ENCODE measurements around the gene RNU1-4. TPM values are rescaled to one million over a fixed set of nuclear protein-coding genes. Genes with fewer than 3 reads are reported as not detected.
"Not testable (repeated sequence)": the region's sequence is repeated elsewhere in the genome, so short reads cannot be mapped to it uniquely, and the experiment has no call there.

The RNU1-4 gene
- total and polyA plus RNA-seq, 2 experiments from 2014 or later = not detected

GRCh38 chr1:16725439-16726245 lies 14.7 kb upstream of the RNU1-4 start:
- not testable (repeated sequence) for H3K36me3 ChIP-seq (ENCODE audit: insufficient read depth); H3K36me3 Mint-ChIP-seq (ENCODE audit: low read depth); H3K79me2 ChIP-seq (replicated peaks; ENCODE audit: insufficient read depth); H3K27ac Mint-ChIP-seq; H3K4me3 Mint-ChIP-seq; H3K9me2 ChIP-seq (ENCODE audit: insufficient read depth); H3K27me3 Mint-ChIP-seq (ENCODE audit: insufficient read depth, low read depth, poor library complexity); ATAC-seq; H4K20me1 ChIP-seq (replicated peaks; ENCODE audit: insufficient read depth); H3K27me3 ChIP-seq (ENCODE audit: insufficient read depth); H3K9me3 Mint-ChIP-seq
- peaks cover 22% of the 10 kb centered on the region for H3K4me1 ChIP-seq (ENCODE audit: insufficient read depth)
- TF ChIP-seq EZH2 (IDR thresholded peaks at IDR 0.05; ENCODE audit: low read depth, unreplicated experiment) (peak; percentile 37), NANOG (IDR thresholded peaks at IDR 0.05; ENCODE audit: borderline replicate concordance) (0 out of 2 replicates have a peak, but pooled peaks have one; percentile 11)
- DNase-seq (ENCODE audit: low spot score) = peak; percentile 47
- H3F3A ChIP-seq (replicated peaks; ENCODE audit: low read depth) = peaks cover 22% of the 10 kb centered on the region
- H3K27ac ChIP-seq (ENCODE audit: low read depth) = 0 out of 2 replicates have a peak overlapping the region, but pooled peaks have one; percentile 6
- peaks cover 11% of the 10 kb centered on the region; the same call in 2 of the 3 replicates for H3K4me1 Mint-ChIP-seq
- H3K4me2 ChIP-seq = peak overlapping the region; percentile 36
- H2AFZ ChIP-seq = peak overlapping the region; percentile 85
- peak overlapping the region; percentile 16; the same call in 1 of the 2 replicates for H3K4me3 ChIP-seq

- H4K20me1 ChIP-seq (replicated peaks; ENCODE audit: insufficient read depth) = no peaks in the 10 kb centered on the region
- Mint-ChIP-seq H3K4me1 (peaks cover 3% of the 10 kb centered on the region; the same call in 2 of the 3 replicates), H3K27ac (no peak overlapping the region), H3K36me3 (ENCODE audit: low read depth) (no peaks in the 10 kb centered on the region), H3K27me3 (ENCODE audit: insufficient read depth, low read depth, poor library complexity) (peaks cover 2% of the 10 kb centered on the region), H3K9me3 (no peaks in the 10 kb centered on the region), H3K4me3 (no peak overlapping the region)
- H3K4me2 ChIP-seq = no peak overlapping the region
- DNase-seq (ENCODE audit: low spot score) = peak; percentile 91
- peaks cover 19% of the 10 kb centered on the region for H3F3A ChIP-seq (replicated peaks; ENCODE audit: low read depth)
- no peaks in the 10 kb centered on the region for H3K79me2 ChIP-seq (replicated peaks; ENCODE audit: insufficient read depth)
- peak overlapping the region; percentile 44; the same call in 1 of the 2 replicates for H2AFZ ChIP-seq
- no peaks in the 10 kb centered on the region for H3K36me3 ChIP-seq (ENCODE audit: insufficient read depth)
- H3K27ac ChIP-seq (ENCODE audit: low read depth) = no peak overlapping the region
- H3K4me3 ChIP-seq = no peak overlapping the region
- ATAC-seq = peak; percentile 84
- H3K4me1 ChIP-seq (ENCODE audit: insufficient read depth) = peaks cover 22% of the 10 kb centered on the region
- peaks cover 7% of the 10 kb centered on the region; the same call in 1 of the 2 replicates for H3K27me3 ChIP-seq (ENCODE audit: insufficient read depth)
- H3K9me2 ChIP-seq (ENCODE audit: insufficient read depth) = no peaks in the 10 kb centered on the region; the same call in 1 of the 2 replicates
- TF ChIP-seq ZNF462 (CRISPR knock-in tag; IDR thresholded peaks at IDR 0.05) (no peak), POLR2AphosphoS5 (IDR thresholded peaks at IDR 0.05; ENCODE audit: low read depth) (no peak), EZH2phosphoT487 (IDR thresholded peaks at IDR 0.05; ENCODE audit: unreplicated experiment) (no peak), ZNF114 (CRISPR knock-in tag; IDR thresholded peaks at IDR 0.05) (peak; percentile 15; the same call in 1 of the 2 replicates), ZNF331 (CRISPR knock-in tag; IDR thresholded peaks at IDR 0.05; ENCODE audit: low read depth) (0 out of 2 replicates have a peak, but pooled peaks have one; percentile 12), REST (IDR thresholded peaks at IDR 0.05; ENCODE audit: unreplicated experiment) (no peak)
Measured at GRCh38 chr1:16727190-16728111, 12.9 kb upstream of the RNU1-4 start.
